Liver (tissue), 9 donors: ENCODE measurements around the gene BLTP3A. TPM values are rescaled to one million over a fixed set of nuclear protein-coding genes. Genes with fewer than 3 reads are reported as not detected.

Experiments used
- DNase-seq: peaks from one replicate; pipeline ENCODE4 v3.0.0-alpha.2; 2017; ENCODE audit warnings: low spot score
- H3K27ac ChIP-seq, 2 donors: one replicate each; pipeline ENCODE4 v1.7.0; 2013; ENCODE audit warnings: inconsistent platforms in 2 of 2, low read length in 2 of 2, control low read depth in 1 of 2, low read depth in 1 of 2, mild to moderate bottlenecking in 1 of 2
- H3K27me3 ChIP-seq, 4 donors: one replicate each; pipeline versions ENCODE4 v1.6.1 to v1.7.0; 2013; ENCODE audit warnings: low read length in 3 of 4, inconsistent platforms in 1 of 4, mild to moderate bottlenecking in 1 of 4, moderate library complexity in 1 of 4; ENCODE audit not compliant: control insufficient read depth in 4 of 4, insufficient read depth in 4 of 4
- H3K36me3 ChIP-seq, 4 donors: one replicate each; pipeline versions ENCODE4 v1.6.1 to v1.7.0; 2013; ENCODE audit warnings: low read length in 3 of 4, mild to moderate bottlenecking in 3 of 4, low read depth in 1 of 4, moderate library complexity in 1 of 4; ENCODE audit not compliant: control insufficient read depth in 4 of 4, insufficient read depth in 3 of 4
- H3K4me1 ChIP-seq, 4 donors: one replicate each; pipeline versions ENCODE4 v1.6.1 to v1.7.0; 2013; ENCODE audit warnings: low read length in 3 of 4, mild to moderate bottlenecking in 3 of 4, moderate library complexity in 1 of 4; ENCODE audit not compliant: control insufficient read depth in 4 of 4, insufficient read depth in 4 of 4
- H3K4me3 ChIP-seq, 3 donors: one replicate each; pipeline versions ENCODE4 v1.6.1 to v1.7.0; 2013; ENCODE audit warnings: low read length in 3 of 3, control low read depth in 1 of 3, low read depth in 1 of 3, mild to moderate bottlenecking in 1 of 3
- H3K9ac ChIP-seq, 2 donors: one replicate each; pipeline ENCODE4 v1.7.0; 2013; ENCODE audit warnings: low read length in 2 of 2, mild to moderate bottlenecking in 2 of 2, moderate library complexity in 2 of 2, control low read depth in 1 of 2, low read depth in 1 of 2
- H3K9me3 ChIP-seq, 4 donors: one replicate each; pipeline versions ENCODE4 v1.6.1 to v1.7.0; 2013; ENCODE audit warnings: low read length in 3 of 4; ENCODE audit not compliant: control insufficient read depth in 4 of 4
- EGR1 ChIP-seq, 2 donors: IDR thresholded peaks; 2 replicates each; pipeline ENCODE4 v1.6.1; 2016 to 2018; ENCODE audit warnings: antibody characterized with exemption in 2 of 2, low read depth in 2 of 2
- FOXA1 ChIP-seq: IDR thresholded peaks from 2 replicates; pipeline ENCODE4 v1.6.1; 2016; ENCODE audit warnings: antibody characterized with exemption
- FOXA2 ChIP-seq: IDR thresholded peaks from 2 replicates; pipeline ENCODE4 v1.6.1; 2016; ENCODE audit warnings: antibody characterized with exemption
- GABPA ChIP-seq, 2 donors: IDR thresholded peaks in 1 of 2; conservative IDR thresholded peaks in 1 of 2; 2 replicates each; pipeline ENCODE4 v1.6.1; 2016; ENCODE audit warnings: antibody characterized with exemption in 2 of 2, mild to moderate bottlenecking in 1 of 2, moderate library complexity in 1 of 2
- HNF4A ChIP-seq, 2 donors: conservative IDR thresholded peaks; 2 replicates each; pipeline ENCODE4 v1.6.1; 2016; ENCODE audit warnings: antibody characterized with exemption in 2 of 2, mild to moderate bottlenecking in 2 of 2
- HNF4G ChIP-seq: IDR thresholded peaks from 2 replicates; pipeline ENCODE4 v1.6.1; 2016; ENCODE audit warnings: antibody characterized with exemption
- JUND ChIP-seq, 2 donors: IDR thresholded peaks; 2 replicates each; pipeline ENCODE4 v1.6.1; 2016; ENCODE audit warnings: antibody characterized with exemption in 2 of 2
- NR2F2 ChIP-seq: IDR thresholded peaks from 2 replicates; pipeline ENCODE4 v1.6.1; 2016; ENCODE audit warnings: antibody characterized with exemption
- RAD21 ChIP-seq, 2 donors: IDR thresholded peaks; 2 replicates each; pipeline ENCODE4 v1.6.1; 2016; ENCODE audit warnings: antibody characterized with exemption in 2 of 2, mild to moderate bottlenecking in 2 of 2
- RXRA ChIP-seq, 2 donors: IDR thresholded peaks; 2 replicates each; pipeline ENCODE4 v1.6.1; 2017 to 2018; ENCODE audit warnings: antibody characterized with exemption in 2 of 2, mild to moderate bottlenecking in 1 of 2
- SP1 ChIP-seq: IDR thresholded peaks from 2 replicates; pipeline ENCODE4 v1.6.1; 2018; ENCODE audit warnings: antibody characterized with exemption, mild to moderate bottlenecking
- TAF1 ChIP-seq: conservative IDR thresholded peaks from 2 replicates; pipeline ENCODE4 v1.6.1; 2016; ENCODE audit warnings: antibody characterized with exemption, mild to moderate bottlenecking
- WGBS: extraction: QIAGEN DNeasy Blood & Tissue Kit; methylation state at CpG from one replicate; pipeline ENCODE4 v1.1.7; 2013; 5-methylcytosine and 5-hydroxymethylcytosine counted together
- polyA plus RNA-seq, 2 donors: library from polyadenylated mRNA; stranded (reverse) in 1 of 2; unstranded in 1 of 2; fragments of 200-250 nt in 1 of 2; fragments of >200 nt in 1 of 2; fragmentation: Nextera tagmentation in 1 of 2; extraction: Ambion mirVana in 1 of 2; gene quantifications; one replicate each; pipeline versions ENCODE4 v1.2.1 to v1.2.3, GENCODE V29; 2013 to 2015
- total RNA-seq, 2 donors: library from RNA; depleted of rRNA; stranded (reverse); fragments of >200 nt; gene quantifications; one replicate each; pipeline ENCODE4 v1.2.3, GENCODE V29; 2014
- TF ChIP-seq, protein P1 (sequence below): fragments of 150-350 bp; IDR thresholded peaks from 2 replicates; pipeline ENCODE4 v1.5.1; 2017; ENCODE audit warnings: improper control_type of control experiment, low read depth, low read length; ENCODE audit not compliant: missing input control
- TF ChIP-seq, protein P2 (sequence below): IDR thresholded peaks from 2 replicates; pipeline ENCODE4 v1.6.1; 2016; ENCODE audit warnings: antibody characterized with exemption
- TF ChIP-seq, protein P3 (sequence below): IDR thresholded peaks from 2 replicates; pipeline ENCODE4 v1.6.1; 2016; ENCODE audit warnings: antibody characterized with exemption
- TF ChIP-seq, protein P4 (sequence below): IDR thresholded peaks from 2 replicates; pipeline ENCODE4 v1.6.1; 2016; ENCODE audit warnings: antibody characterized with exemption
- TF ChIP-seq, protein P5 (sequence below): IDR thresholded peaks from 2 replicates; pipeline ENCODE4 v1.6.1; 2016; ENCODE audit warnings: antibody characterized with exemption, mild to moderate bottlenecking
- donor health status: healthy.
- donor health status: healthy.
- donor health status: healthy.
- donor health status: healthy.
- donor health status: healthy.

Gene BLTP3A
- total and polyA plus RNA-seq, 4 donors = 2.5 to 14.6 (median 7.0) TPM

DNA sequence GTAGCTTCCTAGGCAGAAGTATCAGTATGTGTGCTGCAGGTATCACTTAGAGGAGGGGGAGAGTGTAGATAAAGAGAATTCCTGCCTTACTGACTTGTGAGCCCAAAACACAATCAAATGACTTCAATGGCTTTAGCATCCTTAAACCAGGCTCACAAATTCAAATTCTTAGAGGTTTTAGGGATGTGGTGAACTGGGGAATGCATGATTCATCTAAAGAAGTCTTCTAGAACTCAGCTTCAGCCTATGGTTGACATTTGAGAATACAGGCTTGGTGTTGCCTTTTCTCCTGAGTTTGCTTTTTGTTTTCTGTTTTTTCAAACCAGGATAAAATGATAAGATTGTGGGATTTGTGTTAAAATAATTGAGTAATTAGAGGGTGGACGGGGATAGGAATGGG, 20.2 kb upstream of the BLTP3A start (continued):
- no peak for TF ChIP-seq FOXA1
- TF ChIP-seq, protein P1, sequence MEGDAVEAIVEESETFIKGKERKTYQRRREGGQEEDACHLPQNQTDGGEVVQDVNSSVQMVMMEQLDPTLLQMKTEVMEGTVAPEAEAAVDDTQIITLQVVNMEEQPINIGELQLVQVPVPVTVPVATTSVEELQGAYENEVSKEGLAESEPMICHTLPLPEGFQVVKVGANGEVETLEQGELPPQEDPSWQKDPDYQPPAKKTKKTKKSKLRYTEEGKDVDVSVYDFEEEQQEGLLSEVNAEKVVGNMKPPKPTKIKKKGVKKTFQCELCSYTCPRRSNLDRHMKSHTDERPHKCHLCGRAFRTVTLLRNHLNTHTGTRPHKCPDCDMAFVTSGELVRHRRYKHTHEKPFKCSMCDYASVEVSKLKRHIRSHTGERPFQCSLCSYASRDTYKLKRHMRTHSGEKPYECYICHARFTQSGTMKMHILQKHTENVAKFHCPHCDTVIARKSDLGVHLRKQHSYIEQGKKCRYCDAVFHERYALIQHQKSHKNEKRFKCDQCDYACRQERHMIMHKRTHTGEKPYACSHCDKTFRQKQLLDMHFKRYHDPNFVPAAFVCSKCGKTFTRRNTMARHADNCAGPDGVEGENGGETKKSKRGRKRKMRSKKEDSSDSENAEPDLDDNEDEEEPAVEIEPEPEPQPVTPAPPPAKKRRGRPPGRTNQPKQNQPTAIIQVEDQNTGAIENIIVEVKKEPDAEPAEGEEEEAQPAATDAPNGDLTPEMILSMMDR = no peak
- TF ChIP-seq RAD21 (IDR thresholded peaks at IDR 0.05) = no peak

DNA sequence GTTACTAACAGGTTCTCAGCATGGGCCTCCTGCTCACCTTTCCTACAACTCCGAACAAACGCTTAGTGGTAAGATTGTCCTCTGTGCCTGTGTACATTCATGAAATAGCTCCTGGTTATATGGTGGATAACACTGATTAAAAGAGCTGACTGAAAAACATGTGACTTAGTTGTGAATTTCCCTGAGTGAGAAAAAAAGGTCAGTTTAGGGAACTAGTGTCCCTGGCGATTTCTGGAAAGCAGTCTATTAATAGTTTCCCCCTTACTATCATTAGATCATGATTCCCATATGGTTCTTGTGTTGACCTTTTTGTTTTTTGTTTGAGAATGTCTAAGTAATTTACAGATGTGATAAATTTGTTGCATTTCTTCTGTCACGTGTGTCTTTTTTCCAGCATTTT, 18.9 kb upstream of the BLTP3A start:
- Histone ChIP-seq H3K9me3 (no peaks in the 10 kb centered on the region), H3K27ac (no peak overlapping the region), H3K9ac (no peak overlapping the region), H3K36me3 (peaks cover 7 to 42% (median 32%) of the 10 kb centered on the region in 4 donors), H3K27me3 (no peaks in the 10 kb centered on the region), H3K4me3 (no peak overlapping the region), H3K4me1 (no peaks in the 10 kb centered on the region)
- DNase-seq = no peak
- TF ChIP-seq GABPA (IDR thresholded peaks at IDR 0.05 in 1 of 2, conservative IDR thresholded peaks at IDR 0.05 in 1 of 2) = no peak
- TF ChIP-seq FOXA1 = no peak
- TF ChIP-seq, protein P2, sequence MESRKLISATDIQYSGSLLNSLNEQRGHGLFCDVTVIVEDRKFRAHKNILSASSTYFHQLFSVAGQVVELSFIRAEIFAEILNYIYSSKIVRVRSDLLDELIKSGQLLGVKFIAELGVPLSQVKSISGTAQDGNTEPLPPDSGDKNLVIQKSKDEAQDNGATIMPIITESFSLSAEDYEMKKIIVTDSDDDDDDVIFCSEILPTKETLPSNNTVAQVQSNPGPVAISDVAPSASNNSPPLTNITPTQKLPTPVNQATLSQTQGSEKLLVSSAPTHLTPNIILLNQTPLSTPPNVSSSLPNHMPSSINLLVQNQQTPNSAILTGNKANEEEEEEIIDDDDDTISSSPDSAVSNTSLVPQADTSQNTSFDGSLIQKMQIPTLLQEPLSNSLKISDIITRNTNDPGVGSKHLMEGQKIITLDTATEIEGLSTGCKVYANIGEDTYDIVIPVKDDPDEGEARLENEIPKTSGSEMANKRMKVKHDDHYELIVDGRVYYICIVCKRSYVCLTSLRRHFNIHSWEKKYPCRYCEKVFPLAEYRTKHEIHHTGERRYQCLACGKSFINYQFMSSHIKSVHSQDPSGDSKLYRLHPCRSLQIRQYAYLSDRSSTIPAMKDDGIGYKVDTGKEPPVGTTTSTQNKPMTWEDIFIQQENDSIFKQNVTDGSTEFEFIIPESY = no peak
- TF ChIP-seq NR2F2 = no peak
- TF ChIP-seq FOXA2 = no peak
- no peak for TF ChIP-seq EGR1 (IDR thresholded peaks at IDR 0.05; ENCODE audit: low read depth in 2 of 2)
- TF ChIP-seq, protein P3, sequence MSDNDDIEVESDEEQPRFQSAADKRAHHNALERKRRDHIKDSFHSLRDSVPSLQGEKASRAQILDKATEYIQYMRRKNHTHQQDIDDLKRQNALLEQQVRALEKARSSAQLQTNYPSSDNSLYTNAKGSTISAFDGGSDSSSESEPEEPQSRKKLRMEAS = no peak
- no peak for TF ChIP-seq RAD21 (IDR thresholded peaks at IDR 0.05)
- no peak for TF ChIP-seq JUND (IDR thresholded peaks at IDR 0.05)
- no peak for TF ChIP-seq TAF1
- TF ChIP-seq, protein P4, sequence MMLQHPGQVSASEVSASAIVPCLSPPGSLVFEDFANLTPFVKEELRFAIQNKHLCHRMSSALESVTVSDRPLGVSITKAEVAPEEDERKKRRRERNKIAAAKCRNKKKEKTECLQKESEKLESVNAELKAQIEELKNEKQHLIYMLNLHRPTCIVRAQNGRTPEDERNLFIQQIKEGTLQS = no peak
- TF ChIP-seq, protein P5, sequence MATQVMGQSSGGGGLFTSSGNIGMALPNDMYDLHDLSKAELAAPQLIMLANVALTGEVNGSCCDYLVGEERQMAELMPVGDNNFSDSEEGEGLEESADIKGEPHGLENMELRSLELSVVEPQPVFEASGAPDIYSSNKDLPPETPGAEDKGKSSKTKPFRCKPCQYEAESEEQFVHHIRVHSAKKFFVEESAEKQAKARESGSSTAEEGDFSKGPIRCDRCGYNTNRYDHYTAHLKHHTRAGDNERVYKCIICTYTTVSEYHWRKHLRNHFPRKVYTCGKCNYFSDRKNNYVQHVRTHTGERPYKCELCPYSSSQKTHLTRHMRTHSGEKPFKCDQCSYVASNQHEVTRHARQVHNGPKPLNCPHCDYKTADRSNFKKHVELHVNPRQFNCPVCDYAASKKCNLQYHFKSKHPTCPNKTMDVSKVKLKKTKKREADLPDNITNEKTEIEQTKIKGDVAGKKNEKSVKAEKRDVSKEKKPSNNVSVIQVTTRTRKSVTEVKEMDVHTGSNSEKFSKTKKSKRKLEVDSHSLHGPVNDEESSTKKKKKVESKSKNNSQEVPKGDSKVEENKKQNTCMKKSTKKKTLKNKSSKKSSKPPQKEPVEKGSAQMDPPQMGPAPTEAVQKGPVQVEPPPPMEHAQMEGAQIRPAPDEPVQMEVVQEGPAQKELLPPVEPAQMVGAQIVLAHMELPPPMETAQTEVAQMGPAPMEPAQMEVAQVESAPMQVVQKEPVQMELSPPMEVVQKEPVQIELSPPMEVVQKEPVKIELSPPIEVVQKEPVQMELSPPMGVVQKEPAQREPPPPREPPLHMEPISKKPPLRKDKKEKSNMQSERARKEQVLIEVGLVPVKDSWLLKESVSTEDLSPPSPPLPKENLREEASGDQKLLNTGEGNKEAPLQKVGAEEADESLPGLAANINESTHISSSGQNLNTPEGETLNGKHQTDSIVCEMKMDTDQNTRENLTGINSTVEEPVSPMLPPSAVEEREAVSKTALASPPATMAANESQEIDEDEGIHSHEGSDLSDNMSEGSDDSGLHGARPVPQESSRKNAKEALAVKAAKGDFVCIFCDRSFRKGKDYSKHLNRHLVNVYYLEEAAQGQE = no peak
- TF ChIP-seq HNF4A (conservative IDR thresholded peaks at IDR 0.05) = no peak
- no peak for TF ChIP-seq SP1
- TF ChIP-seq HNF4G = no peak
- TF ChIP-seq, protein P1 = no peak
- TF ChIP-seq RXRA (IDR thresholded peaks at IDR 0.05) = no peak
- 91% methylated on average over 4 of the region's 4 CpGs for WGBS
